Measurements from ENCODE around the gene RASGRF2.

The RASGRF2 gene

DNA sequence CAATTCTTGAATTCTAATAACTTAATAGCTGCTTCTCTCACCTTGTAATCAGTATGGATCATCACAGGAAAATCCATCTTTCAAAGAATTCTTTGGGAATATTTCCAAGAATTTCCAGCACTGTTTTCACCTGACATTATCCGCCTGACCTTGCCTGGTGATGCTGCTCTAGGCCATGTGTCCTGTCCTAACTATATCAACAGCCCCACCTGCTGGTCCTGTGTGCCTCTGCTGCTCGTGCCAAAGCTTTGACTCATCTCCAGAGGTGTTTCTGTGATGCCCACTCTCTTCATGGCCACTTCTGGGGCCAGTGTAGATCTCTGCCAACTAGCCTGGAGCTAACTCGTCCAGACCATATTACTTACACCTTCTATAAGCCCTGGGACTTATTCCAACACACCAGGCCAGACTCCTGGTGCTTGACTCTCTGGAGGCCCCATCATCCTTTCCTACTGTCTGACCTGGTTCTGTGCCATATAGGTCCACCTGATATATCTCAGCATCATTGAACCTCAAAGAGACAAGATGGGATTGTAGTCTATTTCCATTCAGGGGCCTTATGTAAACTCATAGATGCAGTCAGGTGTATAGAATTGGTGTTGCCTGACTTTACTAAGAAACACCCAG lies 205.4 kb downstream of the RASGRF2 start:
- DNase-seq (ENCODE audit: extremely low spot score), result peak; percentile 66
- POLR2A ChIA-PET, result no interaction called here
- CTCF ChIA-PET, result interaction anchor here (1.0 to 1.1 kb wide), 2 partner anchors 454 to 478 kb away, joined by 3 to 5 read pairs; no protein-coding TSS in a partner anchor
- no peak for TF ChIP-seq FOXK2 (IDR thresholded peaks at IDR 0.05)
- TF ChIP-seq TARDBP (IDR thresholded peaks at IDR 0.05), result no peak
- no peak for TF ChIP-seq L3MBTL2 (conservative IDR thresholded peaks at IDR 0.05)
- TF ChIP-seq BHLHE40 (IDR thresholded peaks at IDR 0.05; ENCODE audit: borderline replicate concordance), result no peak
- TF ChIP-seq SP1 (IDR thresholded peaks at IDR 0.05), result no peak
- no peak for TF ChIP-seq ZNF384 (IDR thresholded peaks at IDR 0.05)
- no peak for TF ChIP-seq ELF4 (IDR thresholded peaks at IDR 0.05)
- no peak for TF ChIP-seq CTBP1 (IDR thresholded peaks at IDR 0.05; ENCODE audit: borderline replicate concordance)
- no peak for TF ChIP-seq FOXA1 (IDR thresholded peaks at IDR 0.05)
- no peak for TF ChIP-seq NFRKB (IDR thresholded peaks at IDR 0.05)
- no peak for TF ChIP-seq HDGF (IDR thresholded peaks at IDR 0.05; ENCODE audit: borderline replicate concordance)
- TF ChIP-seq FOXM1 (IDR thresholded peaks at IDR 0.05; ENCODE audit: borderline replicate concordance), result no peak
- no peak for TF ChIP-seq LEF1 (IDR thresholded peaks at IDR 0.05; ENCODE audit: borderline replicate concordance)
- TF ChIP-seq, protein P1, sequence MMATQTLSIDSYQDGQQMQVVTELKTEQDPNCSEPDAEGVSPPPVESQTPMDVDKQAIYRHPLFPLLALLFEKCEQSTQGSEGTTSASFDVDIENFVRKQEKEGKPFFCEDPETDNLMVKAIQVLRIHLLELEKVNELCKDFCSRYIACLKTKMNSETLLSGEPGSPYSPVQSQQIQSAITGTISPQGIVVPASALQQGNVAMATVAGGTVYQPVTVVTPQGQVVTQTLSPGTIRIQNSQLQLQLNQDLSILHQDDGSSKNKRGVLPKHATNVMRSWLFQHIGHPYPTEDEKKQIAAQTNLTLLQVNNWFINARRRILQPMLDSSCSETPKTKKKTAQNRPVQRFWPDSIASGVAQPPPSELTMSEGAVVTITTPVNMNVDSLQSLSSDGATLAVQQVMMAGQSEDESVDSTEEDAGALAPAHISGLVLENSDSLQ (IDR thresholded peaks at IDR 0.05), result no peak
- no peak for TF ChIP-seq ARNT (IDR thresholded peaks at IDR 0.05)
- TF ChIP-seq SUZ12 (IDR thresholded peaks at IDR 0.05), result no peak

DNA sequence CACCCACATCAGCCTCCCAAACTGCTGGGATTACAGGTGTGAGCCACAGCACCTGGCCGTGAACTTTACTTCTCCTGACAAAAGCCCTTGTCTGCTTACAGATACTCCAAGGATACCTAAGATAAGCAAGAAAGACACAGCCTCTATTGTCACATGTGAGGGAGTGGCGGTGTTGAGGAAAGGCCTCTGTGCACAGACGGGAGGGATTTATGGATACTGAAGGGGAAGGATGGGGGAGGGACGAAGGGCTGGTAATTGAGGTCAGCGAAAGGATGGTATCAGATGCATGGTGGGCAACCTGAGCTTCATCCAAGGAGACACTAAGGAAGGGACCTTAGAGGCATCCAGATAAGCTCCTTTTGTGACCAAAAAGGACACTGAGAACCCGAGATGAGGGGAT lies 206.3 kb downstream of the RASGRF2 start:
- ChIA-PET CTCF (interaction anchor here (0.6 to 1.1 kb wide), 2 partner anchors 443 to 479 kb away, joined by 3 to 5 read pairs; no protein-coding TSS in a partner anchor), POLR2A (no interaction called here)
- TF ChIP-seq ELF4 (IDR thresholded peaks at IDR 0.05) (no peak), SP1 (IDR thresholded peaks at IDR 0.05) (no peak), FOXA1 (IDR thresholded peaks at IDR 0.05) (no peak), BHLHE40 (IDR thresholded peaks at IDR 0.05; ENCODE audit: borderline replicate concordance) (no peak), FOXM1 (IDR thresholded peaks at IDR 0.05; ENCODE audit: borderline replicate concordance) (no peak), HDGF (IDR thresholded peaks at IDR 0.05; ENCODE audit: borderline replicate concordance) (no peak), CTBP1 (IDR thresholded peaks at IDR 0.05; ENCODE audit: borderline replicate concordance) (no peak), SUZ12 (IDR thresholded peaks at IDR 0.05) (no peak), ARNT (IDR thresholded peaks at IDR 0.05) (no peak), FOXK2 (IDR thresholded peaks at IDR 0.05) (no peak)
- TF ChIP-seq, protein P1 (IDR thresholded peaks at IDR 0.05), result no peak
- no peak for DNase-seq (ENCODE audit: extremely low spot score)

DNA sequence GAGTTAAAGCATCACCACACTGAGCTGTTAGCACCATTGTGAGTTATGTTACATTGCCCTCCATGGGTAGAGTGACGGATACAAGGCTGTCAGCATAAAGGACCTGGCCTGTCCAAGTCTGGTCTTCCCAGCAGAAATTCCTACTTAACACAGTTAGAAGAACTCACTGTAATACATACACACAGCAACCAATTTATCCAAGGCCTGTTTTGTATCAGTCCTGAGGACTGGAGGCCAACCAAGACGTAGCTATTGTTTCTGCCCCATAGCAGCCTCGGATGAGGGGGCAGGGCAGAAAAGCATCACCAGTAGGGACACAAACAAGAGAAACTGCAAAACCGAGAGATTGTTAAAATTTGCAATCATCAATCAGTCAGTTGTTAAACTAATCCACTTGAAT lies 206.9 kb downstream of the RASGRF2 start:
- POLR2A ChIA-PET, result no interaction called here
- DNase-seq (ENCODE audit: extremely low spot score), result no peak
- CTCF ChIA-PET, result interaction anchor here (0.6 kb wide), 1 partner anchor 443 kb away, joined by 3 read pairs; no protein-coding TSS in a partner anchor
- TF ChIP-seq FOXK2 (IDR thresholded peaks at IDR 0.05) (no peak), ZNF384 (IDR thresholded peaks at IDR 0.05) (no peak), FOXM1 (IDR thresholded peaks at IDR 0.05; ENCODE audit: borderline replicate concordance) (no peak), BHLHE40 (IDR thresholded peaks at IDR 0.05; ENCODE audit: borderline replicate concordance) (no peak), SP1 (IDR thresholded peaks at IDR 0.05) (no peak), LEF1 (IDR thresholded peaks at IDR 0.05; ENCODE audit: borderline replicate concordance) (no peak), ARNT (IDR thresholded peaks at IDR 0.05) (no peak), HDGF (IDR thresholded peaks at IDR 0.05; ENCODE audit: borderline replicate concordance) (no peak), SUZ12 (IDR thresholded peaks at IDR 0.05) (no peak), NFRKB (IDR thresholded peaks at IDR 0.05) (no peak), CTBP1 (IDR thresholded peaks at IDR 0.05; ENCODE audit: borderline replicate concordance) (no peak), TARDBP (IDR thresholded peaks at IDR 0.05) (no peak), ELF4 (IDR thresholded peaks at IDR 0.05) (no peak), FOXA1 (IDR thresholded peaks at IDR 0.05) (no peak), L3MBTL2 (conservative IDR thresholded peaks at IDR 0.05) (no peak)
- TF ChIP-seq, protein P1 (IDR thresholded peaks at IDR 0.05), result no peak

DNA sequence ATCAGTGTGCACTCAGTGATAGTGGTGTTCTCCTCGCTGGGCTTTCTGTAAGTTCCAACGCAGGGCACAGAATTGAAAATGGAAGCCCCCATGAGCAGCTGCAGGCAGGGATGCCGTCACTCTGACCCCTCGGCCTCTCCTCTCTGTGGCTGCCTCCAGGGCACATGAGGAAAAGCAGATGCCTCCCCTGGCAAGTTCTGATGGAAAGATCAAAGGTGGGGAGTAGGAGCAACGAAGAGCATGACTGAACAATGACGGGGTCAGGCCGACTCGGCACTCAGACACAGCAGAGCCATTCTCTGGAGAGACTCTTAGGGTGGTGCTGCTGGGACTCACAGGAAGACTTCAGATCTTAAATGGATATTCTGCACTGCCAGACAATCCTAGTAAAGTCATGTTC lies 207.4 kb downstream of the RASGRF2 start:
- TF ChIP-seq SP1 (IDR thresholded peaks at IDR 0.05) (no peak), ELF4 (IDR thresholded peaks at IDR 0.05) (no peak), ARNT (IDR thresholded peaks at IDR 0.05) (no peak)
- DNase-seq (ENCODE audit: extremely low spot score), result no peak
- POLR2A ChIA-PET, result no interaction called here
- CTCF ChIA-PET, result no interaction called here

DNA sequence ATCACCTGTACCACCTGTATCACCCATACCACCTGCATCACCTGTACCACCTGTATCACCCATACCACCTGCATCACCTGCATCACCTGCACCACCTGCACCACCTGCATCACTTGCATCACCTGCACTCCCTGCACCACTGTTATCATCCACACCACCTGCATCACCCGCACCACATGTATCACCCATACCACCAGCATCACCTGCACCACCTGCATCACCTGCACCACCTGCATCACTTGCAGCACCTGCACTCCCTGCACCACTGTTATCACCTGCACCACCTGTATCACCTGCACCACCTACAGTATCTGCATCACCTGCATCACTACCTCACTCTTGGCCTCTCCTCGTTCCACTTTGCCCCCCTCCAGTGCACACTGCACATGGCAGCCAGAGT lies 209.8 kb downstream of the RASGRF2 start:
- POLR2A ChIA-PET, result no interaction called here
- DNase-seq (ENCODE audit: extremely low spot score), result no peak
- TF ChIP-seq BHLHE40 (IDR thresholded peaks at IDR 0.05; ENCODE audit: borderline replicate concordance) (no peak), CTBP1 (IDR thresholded peaks at IDR 0.05; ENCODE audit: borderline replicate concordance) (no peak), HDGF (IDR thresholded peaks at IDR 0.05; ENCODE audit: borderline replicate concordance) (no peak), LEF1 (IDR thresholded peaks at IDR 0.05; ENCODE audit: borderline replicate concordance) (no peak), L3MBTL2 (conservative IDR thresholded peaks at IDR 0.05) (no peak), FOXA1 (IDR thresholded peaks at IDR 0.05) (no peak), FOXM1 (IDR thresholded peaks at IDR 0.05; ENCODE audit: borderline replicate concordance) (no peak), ELF4 (IDR thresholded peaks at IDR 0.05) (no peak), SUZ12 (IDR thresholded peaks at IDR 0.05) (no peak)
- CTCF ChIA-PET, result no interaction called here

DNA sequence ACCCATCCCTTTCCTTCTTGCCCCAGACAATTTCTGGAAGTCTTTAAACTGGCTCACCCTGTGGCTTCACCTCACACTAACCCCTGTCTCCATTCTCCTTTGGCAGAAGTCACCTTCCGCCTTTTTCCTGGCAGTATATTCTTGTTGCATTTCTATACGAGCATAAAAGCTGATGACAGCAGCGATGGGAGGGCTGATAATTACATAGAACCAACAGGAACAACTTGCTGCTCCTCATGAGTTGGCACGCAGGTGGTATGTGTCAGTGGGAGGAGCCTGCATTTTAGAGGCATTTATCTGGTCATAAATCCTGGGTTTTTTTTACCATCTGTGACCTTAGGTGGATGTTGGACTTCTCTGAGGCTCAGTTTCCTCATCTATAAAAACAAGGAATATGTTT lies 211.6 kb downstream of the RASGRF2 start:
- POLR2A ChIA-PET, result no interaction called here
- DNase-seq (ENCODE audit: extremely low spot score), result peak; percentile 28
- TF ChIP-seq, protein P1 (IDR thresholded peaks at IDR 0.05), result peak; percentile 76
- TF ChIP-seq SP1 (IDR thresholded peaks at IDR 0.05) (no peak), L3MBTL2 (conservative IDR thresholded peaks at IDR 0.05) (0 out of 2 replicates have a peak, but pooled peaks have one; percentile 7), ARNT (IDR thresholded peaks at IDR 0.05) (peak; percentile 98), CTBP1 (IDR thresholded peaks at IDR 0.05; ENCODE audit: borderline replicate concordance) (peak; percentile 70; the same call in 1 of the 2 replicates)
- CTCF ChIA-PET, result no interaction called here

All from HEK293T (cell line).